ENCODE results near the gene SLC9A8.
"Not testable (repeated sequence)": the region's sequence is repeated elsewhere in the genome, so short reads cannot be mapped to it uniquely, and the experiment has no call there.

SLC9A8 gene

DNA sequence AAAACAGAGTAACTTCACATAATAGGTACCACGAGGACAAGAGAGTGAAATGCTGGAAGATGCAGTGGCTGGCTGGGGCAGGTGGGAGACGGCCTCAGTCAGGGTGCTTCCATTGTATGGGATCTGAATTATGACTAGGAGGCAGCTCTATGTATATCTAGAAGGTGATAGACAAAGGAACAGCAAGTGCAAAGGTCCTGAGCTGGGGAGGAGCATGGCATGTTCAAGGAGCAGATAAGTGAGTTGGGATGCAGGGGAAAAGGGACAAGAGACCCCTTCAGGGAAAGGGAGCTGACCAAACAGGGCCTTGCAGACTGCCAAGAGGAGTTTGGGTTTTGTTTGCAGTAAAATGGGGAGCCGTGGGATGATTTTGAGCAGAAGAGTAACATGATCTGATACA, 8.3 kb upstream of the SLC9A8 start:
- TF ChIP-seq ZNF571 (tag by site-specific recombination; IDR thresholded peaks at IDR 0.05) = no peak
- TF ChIP-seq ZNF623 (tag by site-specific recombination; IDR thresholded peaks at IDR 0.05) = peak; percentile 65
- no peak overlapping the region for H3K27ac ChIP-seq (ENCODE audit: extremely low read depth, low read depth, low read length)
- H3K4me1 ChIP-seq (ENCODE audit: control insufficient read depth, insufficient read depth, low read length) = no peaks in the 10 kb centered on the region
- no peaks in the 10 kb centered on the region for H3K9me3 ChIP-seq (ENCODE audit: control insufficient read depth, insufficient read depth, low read depth, low read length)
- no peaks in the 10 kb centered on the region for H3K36me3 ChIP-seq (ENCODE audit: control insufficient read depth in 2 of 2, insufficient read depth in 1 of 2, low read length in 2 of 2)
- H3K4me3 ChIP-seq (ENCODE audit: low read depth, low read length) = no peak overlapping the region
- ChIA-PET POLR2A (no interaction called here), CTCF (no interaction called here)

DNA sequence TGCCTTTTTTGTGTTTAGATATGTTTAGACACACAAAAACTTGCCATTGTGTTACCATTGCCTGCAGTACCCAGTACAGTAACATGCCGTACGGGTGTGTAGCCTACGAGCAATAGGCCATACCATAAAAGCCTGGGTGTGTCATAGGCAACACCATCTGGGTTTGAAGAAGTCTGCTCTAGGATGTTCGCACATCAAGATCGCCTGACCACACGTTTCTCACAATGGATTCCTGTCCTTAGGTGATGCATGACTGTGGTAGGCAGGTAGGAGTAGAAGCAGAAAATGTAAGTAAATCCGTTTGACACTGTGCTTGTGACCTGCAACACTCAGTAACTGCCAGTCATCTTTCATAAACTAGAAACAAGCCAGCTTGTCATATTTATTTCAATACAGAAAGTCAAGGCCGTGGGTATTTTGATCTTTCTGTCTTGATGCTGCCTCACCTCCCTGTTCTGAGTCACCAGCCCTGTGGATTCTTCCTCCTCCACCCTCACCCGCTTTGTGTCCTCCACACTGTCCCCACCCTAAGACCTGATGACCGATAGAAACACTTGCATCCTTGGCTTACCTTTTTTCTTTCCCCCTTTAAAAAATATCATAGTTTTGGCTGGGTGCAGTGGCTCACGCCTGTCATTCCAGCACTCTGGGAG, 7.3 kb upstream of the SLC9A8 start:
- CTCF ChIA-PET; H3K4me3 ChIP-seq (ENCODE audit: low read depth, low read length); H3K36me3 ChIP-seq (ENCODE audit: control insufficient read depth in 2 of 2, insufficient read depth in 1 of 2, low read length in 2 of 2); POLR2A ChIA-PET; H3K9me3 ChIP-seq (ENCODE audit: control insufficient read depth, insufficient read depth, low read depth, low read length); H3K27ac ChIP-seq (ENCODE audit: extremely low read depth, low read depth, low read length); H3K4me1 ChIP-seq (ENCODE audit: control insufficient read depth, insufficient read depth, low read length): not testable (repeated sequence)

DNA sequence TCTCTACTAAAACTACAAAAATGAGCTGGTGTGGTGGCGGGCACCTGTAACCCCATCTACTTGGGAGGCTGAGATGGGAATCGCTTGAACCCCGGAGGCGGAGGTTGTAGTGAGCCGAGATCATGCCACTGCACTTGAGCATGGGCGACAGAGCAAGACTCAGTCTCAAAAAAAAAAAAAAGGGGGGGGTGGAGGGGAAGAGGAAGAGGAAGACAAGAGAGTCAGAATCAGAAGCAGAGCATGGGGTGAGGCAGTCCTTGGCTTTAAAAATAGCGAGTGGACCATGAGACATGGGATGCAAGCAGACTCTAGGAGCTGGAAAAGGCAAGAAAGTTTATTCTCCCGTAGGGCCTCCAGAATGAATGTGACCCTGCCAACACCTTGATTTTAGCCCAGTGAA, 3.9 kb upstream of the SLC9A8 start:
- CTCF ChIA-PET = no interaction called here

More for the DNA sequence above, 3.9 kb upstream of the SLC9A8 start:
- Histone ChIP-seq H3K9me3 (ENCODE audit: control insufficient read depth, insufficient read depth, low read depth, low read length) (no peaks in the 10 kb centered on the region), H3K36me3 (ENCODE audit: control insufficient read depth in 2 of 2, insufficient read depth in 1 of 2, low read length in 2 of 2) (no peaks in the 10 kb centered on the region), H3K4me3 (ENCODE audit: low read depth, low read length) (no peak overlapping the region), H3K27ac (ENCODE audit: extremely low read depth, low read depth, low read length) (no peak overlapping the region), H3K4me1 (ENCODE audit: control insufficient read depth, insufficient read depth, low read length) (no peaks in the 10 kb centered on the region)
- no peak for TF ChIP-seq ZNF16 (tag by site-specific recombination; IDR thresholded peaks at IDR 0.05; ENCODE audit: low read depth)
- no peak for TF ChIP-seq ZNF302 (tag by site-specific recombination; IDR thresholded peaks at IDR 0.05; ENCODE audit: low read depth)
- no peak for TF ChIP-seq ZNF529 (tag by site-specific recombination; IDR thresholded peaks at IDR 0.05; ENCODE audit: insufficient replicate concordance)
- no peak for TF ChIP-seq OSR2 (tag by site-specific recombination; IDR thresholded peaks at IDR 0.05)
- TF ChIP-seq ZIC2 (tag by site-specific recombination; IDR thresholded peaks at IDR 0.05) = no peak
- TF ChIP-seq ZNF623 (tag by site-specific recombination; IDR thresholded peaks at IDR 0.05) = no peak
- TF ChIP-seq ZNF785 (tag by site-specific recombination; IDR thresholded peaks at IDR 0.05) = no peak
- TF ChIP-seq ZNF626 (tag by site-specific recombination; IDR thresholded peaks at IDR 0.05) = no peak
- TF ChIP-seq TRIM28 (IDR thresholded peaks at IDR 0.05; ENCODE audit: borderline replicate concordance, low read length) = no peak
- TF ChIP-seq, protein P1, sequence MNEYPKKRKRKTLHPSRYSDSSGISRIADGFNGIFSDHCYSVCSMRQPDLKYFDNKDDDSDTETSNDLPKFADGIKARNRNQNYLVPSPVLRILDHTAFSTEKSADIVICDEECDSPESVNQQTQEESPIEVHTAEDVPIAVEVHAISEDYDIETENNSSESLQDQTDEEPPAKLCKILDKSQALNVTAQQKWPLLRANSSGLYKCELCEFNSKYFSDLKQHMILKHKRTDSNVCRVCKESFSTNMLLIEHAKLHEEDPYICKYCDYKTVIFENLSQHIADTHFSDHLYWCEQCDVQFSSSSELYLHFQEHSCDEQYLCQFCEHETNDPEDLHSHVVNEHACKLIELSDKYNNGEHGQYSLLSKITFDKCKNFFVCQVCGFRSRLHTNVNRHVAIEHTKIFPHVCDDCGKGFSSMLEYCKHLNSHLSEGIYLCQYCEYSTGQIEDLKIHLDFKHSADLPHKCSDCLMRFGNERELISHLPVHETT (tag by site-specific recombination; IDR thresholded peaks at IDR 0.05) = no peak
- no peak for TF ChIP-seq ZEB2 (tag by site-specific recombination; IDR thresholded peaks at IDR 0.05)
- no peak for TF ChIP-seq ZBTB8A (tag by site-specific recombination; IDR thresholded peaks at IDR 0.05)
- no peak for TF ChIP-seq KLF9 (tag by site-specific recombination; IDR thresholded peaks at IDR 0.05; ENCODE audit: low read depth)
- no peak for TF ChIP-seq ZNF521 (tag by site-specific recombination; IDR thresholded peaks at IDR 0.05)
- TF ChIP-seq, protein P2, sequence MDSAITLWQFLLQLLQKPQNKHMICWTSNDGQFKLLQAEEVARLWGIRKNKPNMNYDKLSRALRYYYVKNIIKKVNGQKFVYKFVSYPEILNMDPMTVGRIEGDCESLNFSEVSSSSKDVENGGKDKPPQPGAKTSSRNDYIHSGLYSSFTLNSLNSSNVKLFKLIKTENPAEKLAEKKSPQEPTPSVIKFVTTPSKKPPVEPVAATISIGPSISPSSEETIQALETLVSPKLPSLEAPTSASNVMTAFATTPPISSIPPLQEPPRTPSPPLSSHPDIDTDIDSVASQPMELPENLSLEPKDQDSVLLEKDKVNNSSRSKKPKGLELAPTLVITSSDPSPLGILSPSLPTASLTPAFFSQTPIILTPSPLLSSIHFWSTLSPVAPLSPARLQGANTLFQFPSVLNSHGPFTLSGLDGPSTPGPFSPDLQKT (IDR thresholded peaks at IDR 0.05; ENCODE audit: borderline replicate concordance, low read depth, low read length) = no peak
- TF ChIP-seq, protein P3, sequence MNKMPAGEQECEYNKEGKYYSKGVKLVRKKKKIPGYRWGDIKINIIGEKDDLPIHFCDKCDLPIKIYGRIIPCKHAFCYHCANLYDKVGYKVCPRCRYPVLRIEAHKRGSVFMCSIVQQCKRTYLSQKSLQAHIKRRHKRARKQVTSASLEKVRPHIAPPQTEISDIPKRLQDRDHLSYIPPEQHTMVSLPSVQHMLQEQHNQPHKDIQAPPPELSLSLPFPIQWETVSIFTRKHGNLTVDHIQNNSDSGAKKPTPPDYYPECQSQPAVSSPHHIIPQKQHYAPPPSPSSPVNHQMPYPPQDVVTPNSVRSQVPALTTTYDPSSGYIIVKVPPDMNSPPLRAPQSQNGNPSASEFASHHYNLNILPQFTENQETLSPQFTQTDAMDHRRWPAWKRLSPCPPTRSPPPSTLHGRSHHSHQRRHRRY (tag by site-specific recombination; IDR thresholded peaks at IDR 0.05) = no peak
- TF ChIP-seq, protein P4, sequence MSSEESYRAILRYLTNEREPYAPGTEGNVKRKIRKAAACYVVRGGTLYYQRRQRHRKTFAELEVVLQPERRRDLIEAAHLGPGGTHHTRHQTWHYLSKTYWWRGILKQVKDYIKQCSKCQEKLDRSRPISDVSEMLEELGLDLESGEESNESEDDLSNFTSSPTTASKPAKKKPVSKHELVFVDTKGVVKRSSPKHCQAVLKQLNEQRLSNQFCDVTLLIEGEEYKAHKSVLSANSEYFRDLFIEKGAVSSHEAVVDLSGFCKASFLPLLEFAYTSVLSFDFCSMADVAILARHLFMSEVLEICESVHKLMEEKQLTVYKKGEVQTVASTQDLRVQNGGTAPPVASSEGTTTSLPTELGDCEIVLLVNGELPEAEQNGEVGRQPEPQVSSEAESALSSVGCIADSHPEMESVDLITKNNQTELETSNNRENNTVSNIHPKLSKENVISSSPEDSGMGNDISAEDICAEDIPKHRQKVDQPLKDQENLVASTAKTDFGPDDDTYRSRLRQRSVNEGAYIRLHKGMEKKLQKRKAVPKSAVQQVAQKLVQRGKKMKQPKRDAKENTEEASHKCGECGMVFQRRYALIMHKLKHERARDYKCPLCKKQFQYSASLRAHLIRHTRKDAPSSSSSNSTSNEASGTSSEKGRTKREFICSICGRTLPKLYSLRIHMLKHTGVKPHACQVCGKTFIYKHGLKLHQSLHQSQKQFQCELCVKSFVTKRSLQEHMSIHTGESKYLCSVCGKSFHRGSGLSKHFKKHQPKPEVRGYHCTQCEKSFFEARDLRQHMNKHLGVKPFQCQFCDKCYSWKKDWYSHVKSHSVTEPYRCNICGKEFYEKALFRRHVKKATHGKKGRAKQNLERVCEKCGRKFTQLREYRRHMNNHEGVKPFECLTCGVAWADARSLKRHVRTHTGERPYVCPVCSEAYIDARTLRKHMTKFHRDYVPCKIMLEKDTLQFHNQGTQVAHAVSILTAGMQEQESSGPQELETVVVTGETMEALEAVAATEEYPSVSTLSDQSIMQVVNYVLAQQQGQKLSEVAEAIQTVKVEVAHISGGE (tag by site-specific recombination; conservative IDR thresholded peaks at IDR 0.05; ENCODE audit: low read depth) = no peak
- no peak for TF ChIP-seq ZNF664 (tag by site-specific recombination; IDR thresholded peaks at IDR 0.05)
- TF ChIP-seq ZNF707 (tag by site-specific recombination; IDR thresholded peaks at IDR 0.05) = no peak
- no peak for TF ChIP-seq ZNF155 (tag by site-specific recombination; IDR thresholded peaks at IDR 0.05)
- POLR2A ChIA-PET = no interaction called here

All from HEK293 (cell line).